Measurements from ENCODE around the gene KCNJ15. TPM values are rescaled to one million over a fixed set of nuclear protein-coding genes. Genes with fewer than 3 reads are reported as not detected.

Gene KCNJ15
- total RNA-seq, 1 donor, result 10.1 TPM

DNA sequence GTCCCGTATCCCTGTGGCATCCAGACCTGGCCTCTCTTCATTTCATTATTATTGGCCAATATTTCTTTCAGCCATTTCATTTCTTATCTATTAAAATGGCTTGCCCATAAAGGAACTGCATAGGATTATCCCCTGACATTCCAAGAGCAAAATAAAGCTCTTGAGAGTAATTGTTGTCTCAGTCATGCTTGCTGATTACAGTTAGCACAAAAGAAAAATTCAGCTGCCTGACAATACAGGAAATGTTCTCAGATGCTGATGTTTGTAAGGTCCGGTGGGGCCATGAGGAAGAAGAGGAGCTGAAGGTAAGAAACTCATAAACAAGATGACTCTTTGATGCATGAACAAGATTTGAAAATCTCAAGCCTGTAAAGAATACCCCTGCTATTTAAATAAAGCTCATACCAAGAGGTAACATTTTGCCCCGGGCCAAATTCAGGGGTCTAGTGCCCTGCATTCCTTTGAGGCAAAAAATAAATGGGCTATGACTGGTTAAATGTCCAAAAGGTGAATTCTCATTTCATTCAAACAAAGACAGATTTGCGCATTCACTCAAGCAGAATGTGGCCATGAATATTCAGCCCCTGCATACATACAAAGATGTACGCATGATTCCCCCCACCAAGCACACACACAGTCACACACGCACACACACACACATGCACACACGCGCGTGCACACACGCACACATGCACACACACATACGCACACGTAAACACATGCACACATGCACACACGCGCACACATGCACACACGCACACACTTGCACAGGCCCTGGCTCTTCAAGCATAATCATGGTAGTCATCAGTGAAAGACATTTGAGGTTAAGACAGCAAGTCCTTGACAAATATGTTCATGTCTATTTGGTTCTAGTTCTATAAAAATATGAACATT, 44.8 kb downstream of the KCNJ15 start:
- no peak for DNase-seq (ENCODE audit: insufficient read length, low spot score, missing footprints)
- Histone ChIP-seq H3K36me3 (ENCODE audit: insufficient read depth, low read length) (no peaks in the 10 kb centered on the region), H3K9me3 (ENCODE audit: low read depth, low read length) (no peaks in the 10 kb centered on the region), H3K27me3 (ENCODE audit: insufficient read depth, low read length) (no peaks in the 10 kb centered on the region), H2AFZ (ENCODE audit: low read length) (no peak overlapping the region), H4K20me1 (ENCODE audit: insufficient read depth, low read length) (no peaks in the 10 kb centered on the region), H3K79me2 (ENCODE audit: insufficient read depth, low read length) (peaks cover 3% of the 10 kb centered on the region), H3K27ac (ENCODE audit: low read depth, low read length) (peak overlapping the region; percentile 93), H3K4me2 (ENCODE audit: insufficient read depth, low read length) (no peak overlapping the region), H3K4me3 (ENCODE audit: insufficient read depth, low read length) (no peak overlapping the region), H3K4me1 (ENCODE audit: insufficient read depth, low read length) (peaks cover 49% of the 10 kb centered on the region)
- TF ChIP-seq, protein P1, sequence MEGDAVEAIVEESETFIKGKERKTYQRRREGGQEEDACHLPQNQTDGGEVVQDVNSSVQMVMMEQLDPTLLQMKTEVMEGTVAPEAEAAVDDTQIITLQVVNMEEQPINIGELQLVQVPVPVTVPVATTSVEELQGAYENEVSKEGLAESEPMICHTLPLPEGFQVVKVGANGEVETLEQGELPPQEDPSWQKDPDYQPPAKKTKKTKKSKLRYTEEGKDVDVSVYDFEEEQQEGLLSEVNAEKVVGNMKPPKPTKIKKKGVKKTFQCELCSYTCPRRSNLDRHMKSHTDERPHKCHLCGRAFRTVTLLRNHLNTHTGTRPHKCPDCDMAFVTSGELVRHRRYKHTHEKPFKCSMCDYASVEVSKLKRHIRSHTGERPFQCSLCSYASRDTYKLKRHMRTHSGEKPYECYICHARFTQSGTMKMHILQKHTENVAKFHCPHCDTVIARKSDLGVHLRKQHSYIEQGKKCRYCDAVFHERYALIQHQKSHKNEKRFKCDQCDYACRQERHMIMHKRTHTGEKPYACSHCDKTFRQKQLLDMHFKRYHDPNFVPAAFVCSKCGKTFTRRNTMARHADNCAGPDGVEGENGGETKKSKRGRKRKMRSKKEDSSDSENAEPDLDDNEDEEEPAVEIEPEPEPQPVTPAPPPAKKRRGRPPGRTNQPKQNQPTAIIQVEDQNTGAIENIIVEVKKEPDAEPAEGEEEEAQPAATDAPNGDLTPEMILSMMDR (IDR thresholded peaks at IDR 0.05; ENCODE audit: extremely low read depth, low read depth, low read length), result no peak

DNA sequence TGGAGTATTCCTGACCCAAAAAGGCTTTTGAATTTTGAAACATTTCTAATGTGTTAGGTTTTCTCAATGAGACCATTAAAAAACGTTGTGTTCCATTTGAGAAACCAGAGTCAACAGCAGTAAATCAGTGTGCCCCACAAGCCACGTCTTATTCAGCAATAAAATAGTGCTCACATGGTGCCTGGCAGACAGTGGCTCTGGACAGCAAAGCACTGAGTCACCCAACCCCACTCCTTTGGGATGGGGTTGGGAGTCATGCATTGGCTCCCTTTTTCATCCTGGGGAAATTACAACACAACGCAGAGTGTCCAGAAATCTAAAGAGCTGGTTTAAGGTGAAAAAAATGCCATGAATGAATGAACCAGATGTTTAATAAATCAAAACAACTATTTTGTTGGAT, 46.5 kb downstream of the KCNJ15 start:
- no peaks in the 10 kb centered on the region for H3K27me3 ChIP-seq (ENCODE audit: insufficient read depth, low read length)
- peaks cover 3% of the 10 kb centered on the region for H3K79me2 ChIP-seq (ENCODE audit: insufficient read depth, low read length)
- peak overlapping the region; percentile 93 for H3K27ac ChIP-seq (ENCODE audit: low read depth, low read length)
- H2AFZ ChIP-seq (ENCODE audit: low read length), result no peak overlapping the region
- H3K4me2 ChIP-seq (ENCODE audit: insufficient read depth, low read length), result peak overlapping the region; percentile 7
- no peaks in the 10 kb centered on the region for H3K9me3 ChIP-seq (ENCODE audit: low read depth, low read length)
- DNase-seq (ENCODE audit: insufficient read length, low spot score, missing footprints), result peak; percentile 74
- no peaks in the 10 kb centered on the region for H3K36me3 ChIP-seq (ENCODE audit: insufficient read depth, low read length)
- TF ChIP-seq, protein P1 (IDR thresholded peaks at IDR 0.05; ENCODE audit: extremely low read depth, low read depth, low read length), result no peak
- peaks cover 48% of the 10 kb centered on the region for H3K4me1 ChIP-seq (ENCODE audit: insufficient read depth, low read length)
- no peaks in the 10 kb centered on the region for H4K20me1 ChIP-seq (ENCODE audit: insufficient read depth, low read length)
- H3K4me3 ChIP-seq (ENCODE audit: insufficient read depth, low read length), result no peak overlapping the region

DNA sequence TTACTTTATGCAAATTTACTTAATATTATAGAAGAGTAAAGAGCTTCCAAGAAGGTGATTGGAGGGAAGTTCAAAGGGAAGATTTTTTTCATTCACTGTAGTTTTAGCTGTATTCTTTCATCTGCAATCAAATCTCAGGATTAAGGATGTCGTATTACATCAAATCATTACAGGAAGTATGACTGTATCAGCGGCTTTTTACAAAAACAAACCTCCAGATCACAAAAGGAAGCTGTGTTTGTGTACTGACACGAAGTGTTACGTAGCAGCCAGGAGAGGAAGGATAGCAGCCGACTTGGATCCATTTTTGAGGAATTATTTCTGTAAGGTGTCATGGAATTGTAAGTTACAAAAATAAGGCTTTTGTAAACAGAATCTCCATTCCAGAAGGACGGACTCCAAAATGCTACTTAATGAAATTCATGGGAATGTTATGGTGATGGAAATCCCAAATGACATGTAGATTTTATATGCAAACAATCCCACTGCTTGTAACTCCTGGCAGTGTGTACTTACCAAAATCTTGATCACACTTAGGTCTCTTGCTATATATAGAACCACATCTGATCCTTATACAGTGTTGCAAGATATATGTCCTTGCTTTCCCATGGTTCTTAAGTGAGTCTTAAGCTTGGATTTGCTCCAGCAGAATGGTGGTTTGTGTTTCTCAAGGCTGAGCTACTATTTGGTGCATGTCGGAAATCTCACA, 49.8 kb downstream of the KCNJ15 start:
- H3K36me3 ChIP-seq (ENCODE audit: insufficient read depth, low read length), result no peaks in the 10 kb centered on the region

More for the DNA sequence above, 49.8 kb downstream of the KCNJ15 start:
- no peak overlapping the region for H2AFZ ChIP-seq (ENCODE audit: low read length)
- peaks cover 51% of the 10 kb centered on the region for H3K4me1 ChIP-seq (ENCODE audit: insufficient read depth, low read length)
- H3K9me3 ChIP-seq (ENCODE audit: low read depth, low read length), result no peaks in the 10 kb centered on the region
- H3K79me2 ChIP-seq (ENCODE audit: insufficient read depth, low read length), result no peaks in the 10 kb centered on the region
- TF ChIP-seq, protein P1 (IDR thresholded peaks at IDR 0.05; ENCODE audit: extremely low read depth, low read depth, low read length), result no peak
- no peaks in the 10 kb centered on the region for H3K27me3 ChIP-seq (ENCODE audit: insufficient read depth, low read length)
- H3K4me2 ChIP-seq (ENCODE audit: insufficient read depth, low read length), result peak overlapping the region; percentile 62
- peak overlapping the region; percentile 95 for H3K27ac ChIP-seq (ENCODE audit: low read depth, low read length)
- H4K20me1 ChIP-seq (ENCODE audit: insufficient read depth, low read length), result no peaks in the 10 kb centered on the region
- peak; percentile 86 for DNase-seq (ENCODE audit: insufficient read length, low spot score, missing footprints)
- H3K4me3 ChIP-seq (ENCODE audit: insufficient read depth, low read length), result peak overlapping the region; percentile 20

Data from osteoblast (primary cell).